NT2/D1 (cell line): Measurements from ENCODE around the gene AIF1L.

Experiments
- DNase-seq: peaks from one replicate; pipeline ENCODE4 v3.0.0-alpha.2; 2011; ENCODE audit warnings: low read depth, low spot score
- H3K27me3 ChIP-seq: 2 replicates; pipeline ENCODE4 v1.6.0; 2011; ENCODE audit warnings: mild to moderate bottlenecking; ENCODE audit not compliant: insufficient read length, insufficient read depth
- H3K36me3 ChIP-seq: 2 replicates; pipeline ENCODE4 v1.6.1; 2011; ENCODE audit warnings: mild to moderate bottlenecking, low read length, mixed read lengths; ENCODE audit not compliant: insufficient read depth, insufficient read length
- H3K4me1 ChIP-seq: 2 replicates; pipeline ENCODE4 v1.5.1; 2011; ENCODE audit not compliant: insufficient read depth, insufficient read length
- H3K4me3 ChIP-seq: 2 replicates; pipeline ENCODE4 v1.5.1; 2011; ENCODE audit warnings: low read depth; ENCODE audit not compliant: insufficient read length
- H3K9ac ChIP-seq: 2 replicates; pipeline ENCODE4 v1.6.0; 2011; ENCODE audit warnings: low read depth; ENCODE audit not compliant: insufficient read length
- H3K9me3 ChIP-seq: 2 replicates; pipeline ENCODE4 v1.5.1; 2011; ENCODE audit warnings: mild to moderate bottlenecking, low read length; ENCODE audit not compliant: insufficient read depth
- SUZ12 ChIP-seq: IDR thresholded peaks from 2 replicates; pipeline ENCODE4 v1.6.1; 2011; ENCODE audit not compliant: insufficient read length, insufficient read depth; ENCODE audit errors: extremely low read depth
- YY1 ChIP-seq: IDR thresholded peaks from 2 replicates; pipeline ENCODE4 v1.6.1; 2011; ENCODE audit not compliant: insufficient read length, insufficient read depth
- ZNF274 ChIP-seq: IDR thresholded peaks from 2 replicates; pipeline ENCODE4 v1.6.1; 2011; ENCODE audit warnings: mild to moderate bottlenecking, low read depth, low read length

AIF1L gene

GRCh38 chr9:131126059-131126426 is 29.7 kb downstream of the AIF1L start:
- Histone ChIP-seq H3K4me3 (peak overlapping the region; percentile 97), H3K4me1 (no peaks in the 10 kb centered on the region), H3K9ac (peak overlapping the region; percentile 96), H3K36me3 (peaks cover 59% of the 10 kb centered on the region), H3K9me3 (no peaks in the 10 kb centered on the region), H3K27me3 (no peaks in the 10 kb centered on the region)
- no peak for DNase-seq
- no peak for TF ChIP-seq ZNF274
- no peak for TF ChIP-seq SUZ12
- TF ChIP-seq YY1 = no peak

GRCh38 chr9:131129183-131129582 is 32.9 kb downstream of the AIF1L start:
- H3K27me3 ChIP-seq = no peaks in the 10 kb centered on the region
- H3K4me1 ChIP-seq = no peaks in the 10 kb centered on the region
- H3K36me3 ChIP-seq = peaks cover 70% of the 10 kb centered on the region
- no peak for DNase-seq
- TF ChIP-seq SUZ12 = no peak
- no peak for TF ChIP-seq YY1
- no peak for TF ChIP-seq ZNF274
- H3K4me3 ChIP-seq = no peak overlapping the region
- H3K9ac ChIP-seq = no peak overlapping the region
- no peaks in the 10 kb centered on the region for H3K9me3 ChIP-seq

GRCh38 chr9:131138676-131139075 is 42.3 kb downstream of the AIF1L start:
- DNase-seq = no peak

GRCh38 chr9:131140112-131140511 is 43.8 kb downstream of the AIF1L start:
- Histone ChIP-seq H3K9me3 (no peaks in the 10 kb centered on the region), H3K9ac (no peak overlapping the region), H3K4me1 (no peaks in the 10 kb centered on the region), H3K4me3 (no peak overlapping the region), H3K27me3 (no peaks in the 10 kb centered on the region), H3K36me3 (peaks cover 92% of the 10 kb centered on the region)
- no peak for DNase-seq
- no peak for TF ChIP-seq YY1
- TF ChIP-seq ZNF274 = no peak
- TF ChIP-seq SUZ12 = no peak

More at GRCh38 chr9:131138676-131139075, 42.3 kb downstream of the AIF1L start:
- H3K9me3 ChIP-seq = no peaks in the 10 kb centered on the region
- no peaks in the 10 kb centered on the region for H3K4me1 ChIP-seq
- peaks cover 95% of the 10 kb centered on the region for H3K36me3 ChIP-seq
- H3K9ac ChIP-seq = no peak overlapping the region
- no peak overlapping the region for H3K4me3 ChIP-seq
- H3K27me3 ChIP-seq = no peaks in the 10 kb centered on the region
- TF ChIP-seq ZNF274 = no peak
- no peak for TF ChIP-seq YY1
- TF ChIP-seq SUZ12 = no peak

GRCh38 chr9:131140550-131140949 is 44.2 kb downstream of the AIF1L start:
- Histone ChIP-seq H3K27me3 (no peaks in the 10 kb centered on the region), H3K9me3 (no peaks in the 10 kb centered on the region), H3K4me3 (no peak overlapping the region), H3K36me3 (peaks cover 92% of the 10 kb centered on the region), H3K4me1 (no peaks in the 10 kb centered on the region), H3K9ac (no peak overlapping the region)
- DNase-seq = no peak
- TF ChIP-seq ZNF274 = no peak
- TF ChIP-seq YY1 = no peak
- no peak for TF ChIP-seq SUZ12

GRCh38 chr9:131142160-131142559 is 45.8 kb downstream of the AIF1L start:
- no peaks in the 10 kb centered on the region for H3K27me3 ChIP-seq
- no peaks in the 10 kb centered on the region for H3K9me3 ChIP-seq
- no peak for TF ChIP-seq YY1
- no peak for TF ChIP-seq SUZ12
- no peak for DNase-seq
- no peak overlapping the region for H3K9ac ChIP-seq
- no peaks in the 10 kb centered on the region for H3K4me1 ChIP-seq
- H3K4me3 ChIP-seq = no peak overlapping the region
- H3K36me3 ChIP-seq = peaks cover 92% of the 10 kb centered on the region

GRCh38 chr9:131144201-131144600 is 47.9 kb downstream of the AIF1L start:
- peaks cover 93% of the 10 kb centered on the region for H3K36me3 ChIP-seq
- TF ChIP-seq YY1 (no peak), ZNF274 (no peak), SUZ12 (no peak)
- no peak overlapping the region for H3K4me3 ChIP-seq

More at GRCh38 chr9:131144201-131144600, 47.9 kb downstream of the AIF1L start:
- no peaks in the 10 kb centered on the region for H3K27me3 ChIP-seq
- no peak overlapping the region for H3K9ac ChIP-seq
- no peaks in the 10 kb centered on the region for H3K9me3 ChIP-seq
- DNase-seq = no peak
- H3K4me1 ChIP-seq = no peaks in the 10 kb centered on the region
